Testis (tissue), 3 donors: ENCODE results near the gene CCN5. TPM values are rescaled to one million over a fixed set of nuclear protein-coding genes. Genes with fewer than 3 reads are reported as not detected.

Experiments used
- DNase-seq: peaks from one replicate; pipeline ENCODE4 v3.0.0-alpha.2; 2019
- H3K27ac ChIP-seq, 2 donors: fragments of 200-600 bp; sonication (generic); one replicate each; pipeline ENCODE4 v1.5.1; 2019
- H3K27me3 ChIP-seq: fragments of 200-600 bp; sonication (generic); one replicate; pipeline ENCODE4 v1.5.1; 2019
- H3K36me3 ChIP-seq: fragments of 200-600 bp; sonication (generic); one replicate; pipeline ENCODE4 v1.5.1; 2017; ENCODE audit warnings: low read depth; ENCODE audit errors: missing control alignments
- H3K4me1 ChIP-seq: fragments of 200-600 bp; sonication (generic); one replicate; pipeline ENCODE4 v1.5.1; 2019
- H3K4me3 ChIP-seq, 2 donors: fragments of 200-600 bp; sonication (generic); one replicate each; pipeline ENCODE4 v1.5.1; 2017 to 2019
- H3K9me3 ChIP-seq: fragments of 200-600 bp; sonication (generic); one replicate; pipeline ENCODE4 v1.5.1; 2017
- CTCF ChIP-seq, 3 experiments: fragments of 450-650 bp in 2 of 3; fragments of 200-600 bp in 1 of 3; sonication (generic) in 1 of 3; IDR thresholded peaks; one replicate each; pipeline ENCODE4 v1.5.1; 2016 to 2019; ENCODE audit warnings: antibody characterized with exemption in 3 of 3, mild to moderate bottlenecking in 2 of 3, moderate library complexity in 1 of 3
- POLR2A ChIP-seq: fragments of 450-650 bp; IDR thresholded peaks from one replicate; pipeline ENCODE4 v1.6.1; 2017; ENCODE audit warnings: antibody characterized with exemption, mild to moderate bottlenecking, moderate library complexity
- WGBS, 2 donors: methylation state at CpG; one replicate each; pipeline ENCODE4 v1.1.5; 2018; 5-methylcytosine and 5-hydroxymethylcytosine counted together
- intact Hi-C: fragments of 100-400 bp; cut with DNase I; formaldehyde crosslinking; loops from one replicate; pipeline ENCODE4 v1.15.1; 2023; ENCODE audit warnings: low total_unique reads
- polyA plus RNA-seq: library from polyadenylated mRNA; stranded (reverse); fragments of 350-450 nt; fragmentation: Illumina TruSeq; extraction: RNeasy Lipid Tissue Mini Kit (QIAGEN cat#74804); gene quantifications from one replicate; pipeline ENCODE4 v1.2.3, GENCODE V29; 2014; ENCODE audit warnings: low read depth, low replicate concordance; ENCODE audit not compliant: insufficient read depth
- total RNA-seq, 2 donors: library from RNA; depleted of rRNA; stranded (reverse); fragments of >200 nt; gene quantifications; one replicate each; pipeline ENCODE4 v1.2.3, GENCODE V29; 2016

CCN5 gene
- total and polyA plus RNA-seq, 3 donors from 2014 or later: 37.0 to 152 (median 52.0) TPM

GRCh38 chr20:44746367-44747165 lies 31.4 kb downstream of the CCN5 start:
- Histone ChIP-seq H3K4me3 (peak overlapping the region; percentile 61 to 72), H3K27ac (peak overlapping the region; percentile 53 to 61), H3K27me3 (no peaks in the 10 kb centered on the region), H3K9me3 (no peaks in the 10 kb centered on the region), H3K4me1 (no peaks in the 10 kb centered on the region), H3K36me3 (no peaks in the 10 kb centered on the region)
- intact Hi-C loops: loop anchor here (5.0 kb wide), 1 partner anchor 121 kb away; no protein-coding TSS in a partner anchor
- 16 to 24% methylated on average over 12 of the region's 12 CpGs for WGBS, 2 donors
- TF ChIP-seq POLR2A (no peak), CTCF (IDR thresholded peaks at IDR 0.05) (no peak)
- no peak for DNase-seq

- Histone ChIP-seq H3K4me3 (no peak overlapping the region), H3K9me3 (no peaks in the 10 kb centered on the region), H3K36me3 (no peaks in the 10 kb centered on the region), H3K27me3 (no peaks in the 10 kb centered on the region), H3K4me1 (no peaks in the 10 kb centered on the region), H3K27ac (no peak overlapping the region)
- 19 to 31% methylated on average over 5 of the region's 5 CpGs for WGBS, 2 donors
- TF ChIP-seq CTCF (IDR thresholded peaks at IDR 0.05) (peak; percentile 69 to 78 (median 75)), POLR2A (no peak)
- DNase-seq: peak; percentile 92
- intact Hi-C loops: loop anchor here (5.0 kb wide), 1 partner anchor 120 kb away; no protein-coding TSS in a partner anchor
Measured at GRCh38 chr20:44747166-44748004, 32.2 kb downstream of the CCN5 start.

GRCh38 chr20:44748005-44748370 lies 32.8 kb downstream of the CCN5 start:
- intact Hi-C loops: loop anchor here (5.0 kb wide), 1 partner anchor 119 kb away; no protein-coding TSS in a partner anchor
- H3K4me3 ChIP-seq: no peak overlapping the region
- no peaks in the 10 kb centered on the region for H3K9me3 ChIP-seq
- 74 to 78% methylated on average over 3 of the region's 3 CpGs for WGBS, 2 donors
- no peak for DNase-seq
- no peaks in the 10 kb centered on the region for H3K27me3 ChIP-seq
- H3K4me1 ChIP-seq: no peaks in the 10 kb centered on the region
- H3K27ac ChIP-seq: no peak overlapping the region
- TF ChIP-seq POLR2A (no peak), CTCF (IDR thresholded peaks at IDR 0.05) (no peak)
- H3K36me3 ChIP-seq: no peaks in the 10 kb centered on the region

- TF ChIP-seq CTCF (IDR thresholded peaks at IDR 0.05): peak; percentile 16 to 39 (median 37)
- no peak for TF ChIP-seq POLR2A
- Histone ChIP-seq H3K4me1 (no peaks in the 10 kb centered on the region), H3K27ac (no peak overlapping the region), H3K9me3 (no peaks in the 10 kb centered on the region), H3K36me3 (no peaks in the 10 kb centered on the region), H3K4me3 (peak overlapping the region; percentile 15 to 47), H3K27me3 (no peaks in the 10 kb centered on the region)
- DNase-seq: no peak
- intact Hi-C loops: no loop called here
- WGBS, 2 donors: 40 to 50% methylated on average over 48 to 65 of the region's 73 CpGs
Measured at GRCh38 chr20:44750081-44750805, 35.1 kb downstream of the CCN5 start.
